Measurements from ENCODE around the gene ZNRF2. TPM values are rescaled to one million over a fixed set of nuclear protein-coding genes. Genes with fewer than 3 reads are reported as not detected.
A peak's percentile ranks its signal among the peaks of the same experiment; 100 is the strongest.

Gene ZNRF2
- total RNA-seq, 6 donors from 2014 or later, result 20.2 to 44.1 (median 27.1) TPM

GRCh38 chr7:30253796-30254165 lies 30.6 kb upstream of the ZNRF2 start:
- Histone ChIP-seq H3K36me3 (no peaks in the 10 kb centered on the region), H3K4me1 (peaks cover 6 to 24% (median 18%) of the 10 kb centered on the region in 4 donors), H3K4me3 (no peak overlapping the region), H3K27ac (peak overlapping the region; percentile 25 to 74 (median 37)), H3K9me3 (no peaks in the 10 kb centered on the region), H3K27me3 (no peaks in the 10 kb centered on the region)
- no peak for TF ChIP-seq EP300 (IDR thresholded peaks at IDR 0.05)
- no peak for TF ChIP-seq POLR2AphosphoS5 (IDR thresholded peaks at IDR 0.05)
- no peak for TF ChIP-seq CTCF (IDR thresholded peaks at IDR 0.05)
- no peak for TF ChIP-seq POLR2A (IDR thresholded peaks at IDR 0.05)
- no peak for DNase-seq
- no peak for ATAC-seq (ENCODE audit: low FRiP score in 2 of 2)
- 70 to 72% methylated on average over 3 of the region's 3 CpGs for WGBS, 2 donors

- ATAC-seq (ENCODE audit: low FRiP score in 2 of 2) (no peak), DNase-seq (no peak)
- H3K4me1 ChIP-seq, result peaks cover 6 to 24% (median 18%) of the 10 kb centered on the region in 4 donors
- no peak overlapping the region for H3K4me3 ChIP-seq
- no peaks in the 10 kb centered on the region for H3K27me3 ChIP-seq
- 73 to 74% methylated on average over 5 of the region's 5 CpGs for WGBS, 2 donors
- H3K27ac ChIP-seq, result peak overlapping the region in 3 of 4 donors; percentile 5 to 50 (median 31)
- no peaks in the 10 kb centered on the region for H3K36me3 ChIP-seq
- no peaks in the 10 kb centered on the region for H3K9me3 ChIP-seq
- TF ChIP-seq POLR2AphosphoS5 (IDR thresholded peaks at IDR 0.05) (no peak), POLR2A (IDR thresholded peaks at IDR 0.05) (no peak), EP300 (IDR thresholded peaks at IDR 0.05) (no peak), CTCF (IDR thresholded peaks at IDR 0.05) (no peak)
These were observed 30.1 kb upstream of the ZNRF2 start for GRCh38 chr7:30254248-30254647.

- peaks cover 6 to 24% (median 18%) of the 10 kb centered on the region in 4 donors for H3K4me1 ChIP-seq
- no peaks in the 10 kb centered on the region for H3K27me3 ChIP-seq
- DNase-seq, result no peak
- TF ChIP-seq POLR2A (IDR thresholded peaks at IDR 0.05) (no peak), POLR2AphosphoS5 (IDR thresholded peaks at IDR 0.05) (no peak), CTCF (IDR thresholded peaks at IDR 0.05) (no peak), EP300 (IDR thresholded peaks at IDR 0.05) (no peak)
- ATAC-seq (ENCODE audit: low FRiP score in 2 of 2), result no peak
- H3K27ac ChIP-seq, result peak overlapping the region in 3 of 4 donors; percentile 5 to 50 (median 31)
- 53 to 81% methylated on average over 4 of the region's 4 CpGs for WGBS, 2 donors
- H3K4me3 ChIP-seq, result no peak overlapping the region
- H3K36me3 ChIP-seq, result no peaks in the 10 kb centered on the region
- no peaks in the 10 kb centered on the region for H3K9me3 ChIP-seq
These were observed 29.7 kb upstream of the ZNRF2 start for GRCh38 chr7:30254717-30255063.

DNA sequence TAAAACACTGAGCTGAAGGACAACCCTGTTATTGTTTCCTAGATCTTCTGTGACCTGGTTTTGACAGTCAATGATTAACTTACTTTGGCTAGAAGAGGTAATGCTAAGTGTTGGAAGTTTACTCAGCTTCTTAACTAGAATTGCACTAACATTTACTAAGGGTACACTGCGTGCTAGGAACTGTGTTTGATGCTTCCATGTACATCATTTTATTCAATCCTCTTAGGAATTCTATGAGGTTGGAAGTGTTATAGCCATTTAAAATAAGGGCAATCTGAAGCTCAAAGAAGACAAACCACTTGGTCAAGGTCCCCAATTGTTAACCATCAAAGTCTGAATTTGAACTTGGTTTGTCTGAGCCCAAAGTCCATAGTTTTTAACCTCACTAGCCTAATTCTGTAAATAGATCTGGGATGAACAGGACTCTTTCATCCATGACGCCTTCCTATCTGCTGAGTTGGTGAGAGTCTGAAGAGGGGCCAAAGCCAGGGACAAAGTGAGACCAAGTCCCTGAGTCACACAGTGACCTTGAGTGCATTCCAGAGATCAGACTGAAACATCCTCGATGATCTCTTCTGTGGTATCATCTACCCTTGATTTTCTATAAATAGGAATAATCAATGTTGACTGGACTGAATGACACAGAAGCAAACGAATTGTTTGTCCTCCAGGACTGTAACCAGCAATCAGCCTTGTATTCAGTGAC lies 29.2 kb upstream of the ZNRF2 start:
- H3K27ac ChIP-seq, result no peak overlapping the region
- WGBS, 2 donors, result 58 to 86% methylated on average over 4 of the region's 4 CpGs

More for the DNA sequence above, 29.2 kb upstream of the ZNRF2 start:
- no peaks in the 10 kb centered on the region for H3K36me3 ChIP-seq
- H3K4me3 ChIP-seq, result no peak overlapping the region
- H3K4me1 ChIP-seq, result peaks cover 6 to 24% (median 18%) of the 10 kb centered on the region in 4 donors
- H3K9me3 ChIP-seq, result no peaks in the 10 kb centered on the region
- TF ChIP-seq EP300 (IDR thresholded peaks at IDR 0.05) (peak in 3 of 4 donors; percentile 8 to 72 (median 42)), POLR2A (IDR thresholded peaks at IDR 0.05) (no peak), CTCF (IDR thresholded peaks at IDR 0.05) (no peak)
- DNase-seq (no peak), ATAC-seq (ENCODE audit: low FRiP score in 2 of 2) (peak; percentile 42 to 63)
- no peaks in the 10 kb centered on the region for H3K27me3 ChIP-seq
